CD14-positive monocyte (primary cell): ENCODE results near the gene SPAG16. TPM values are rescaled to one million over a fixed set of nuclear protein-coding genes. Genes with fewer than 3 reads are reported as not detected.

Source experiments
- DNase-seq, 3 donors: peaks; one replicate each; pipeline ENCODE4 v3.0.0-alpha.2; 2011 to 2022
- H2AFZ ChIP-seq: 2 replicates; pipeline ENCODE4 v1.6.0; 2012; ENCODE audit warnings: mild to moderate bottlenecking, low read depth, low read length, inconsistent platforms; ENCODE audit not compliant: insufficient read depth, poor library complexity, severe bottlenecking
- H3K27ac ChIP-seq, 2 donors: 1 replicate in 1 of 2; 2 replicates in 1 of 2; pipeline ENCODE4 v1.5.1; 2012 to 2013; ENCODE audit warnings: low read length in 2 of 2, control low read depth in 1 of 2, inconsistent platforms in 1 of 2, low read depth in 1 of 2, mild to moderate bottlenecking in 1 of 2
- H3K27me3 ChIP-seq, 2 donors: one replicate each; pipeline versions ENCODE4 v1.6.0 to v1.6.1; 2011 to 2013; ENCODE audit warnings: low read length in 2 of 2; ENCODE audit not compliant: control insufficient read depth in 2 of 2, insufficient read depth in 2 of 2
- H3K36me3 ChIP-seq, 2 donors: replicated peaks in 1 of 2; 1 replicate in 1 of 2; 2 replicates in 1 of 2; pipeline versions ENCODE4 v1.5.1 to v1.6.1; 2012 to 2013; ENCODE audit warnings: low read length in 2 of 2, control low read depth in 1 of 2, inconsistent platforms in 1 of 2, mild to moderate bottlenecking in 1 of 2; ENCODE audit not compliant: insufficient read depth in 2 of 2, control insufficient read depth in 1 of 2
- H3K4me1 ChIP-seq, 2 donors: 1 replicate in 1 of 2; 2 replicates in 1 of 2; pipeline versions ENCODE4 v1.5.1 to v1.6.1; 2012 to 2013; ENCODE audit warnings: low read length in 2 of 2, control low read depth in 1 of 2, inconsistent platforms in 1 of 2, mild to moderate bottlenecking in 1 of 2, moderate library complexity in 1 of 2; ENCODE audit not compliant: insufficient read depth in 2 of 2, control insufficient read depth in 1 of 2
- H3K4me2 ChIP-seq: replicated peaks from 2 replicates; pipeline ENCODE3; 2012; ENCODE audit warnings: low read length, moderate library complexity, mild to moderate bottlenecking; ENCODE audit not compliant: poor library complexity, severe bottlenecking; ENCODE audit errors: extremely low read depth
- H3K4me3 ChIP-seq, 3 experiments: fragments of 200-600 bp in 1 of 3; sonication (generic) in 1 of 3; replicated peaks in 1 of 3; 1 replicate in 2 of 3; 2 replicates in 1 of 3; pipeline ENCODE4 v1.5.1; 2011 to 2013; ENCODE audit warnings: low read length in 3 of 3, mild to moderate bottlenecking in 3 of 3, control low read depth in 2 of 3, low read depth in 2 of 3, inconsistent platforms in 1 of 3, moderate library complexity in 1 of 3
- H3K79me2 ChIP-seq: 2 replicates; pipeline ENCODE4 v1.6.0; 2012; ENCODE audit warnings: mild to moderate bottlenecking, control low read depth, inconsistent platforms, low read length, moderate library complexity; ENCODE audit not compliant: insufficient read depth
- H3K9ac ChIP-seq: 2 replicates; pipeline ENCODE4 v1.6.0; 2017; ENCODE audit warnings: low read length, mild to moderate bottlenecking; ENCODE audit not compliant: insufficient read depth, poor library complexity, severe bottlenecking
- H3K9me3 ChIP-seq, 2 donors: replicated peaks in 1 of 2; 1 replicate in 1 of 2; 2 replicates in 1 of 2; pipeline versions ENCODE4 v1.5.1 to v1.6.1; 2012 to 2013; ENCODE audit warnings: low read length in 2 of 2, control low read depth in 1 of 2; ENCODE audit not compliant: control insufficient read depth in 1 of 2, insufficient read depth in 1 of 2
- H4K20me1 ChIP-seq: 2 replicates; pipeline ENCODE4 v1.6.0; 2012; ENCODE audit warnings: mild to moderate bottlenecking, low read length, control low read depth, moderate library complexity; ENCODE audit not compliant: insufficient read depth
- H3K27ac Mint-ChIP-seq, 7 donors: one replicate each; pipeline ENCODE4 v1.8.0; 2020; ENCODE audit warnings: mild to moderate bottlenecking in 7 of 7, mixed read lengths in 7 of 7, moderate library complexity in 6 of 7, inconsistent platforms in 2 of 7
- H3K27me3 Mint-ChIP-seq, 3 donors: one replicate each; pipeline ENCODE4 v1.8.0; 2021 to 2022; ENCODE audit warnings: low read depth in 3 of 3, mild to moderate bottlenecking in 3 of 3, mixed read lengths in 3 of 3, moderate library complexity in 3 of 3, inconsistent platforms in 1 of 3
- H3K36me3 Mint-ChIP-seq, 2 donors: one replicate each; pipeline ENCODE4 v1.8.0; 2020; ENCODE audit warnings: mixed read lengths in 2 of 2, inconsistent platforms in 1 of 2, mild to moderate bottlenecking in 1 of 2
- H3K4me1 Mint-ChIP-seq: one replicate; pipeline ENCODE4 v1.8.0; 2020; ENCODE audit warnings: mild to moderate bottlenecking, mixed read lengths
- H3K4me3 Mint-ChIP-seq, 2 donors: one replicate each; pipeline ENCODE4 v1.8.0; 2020; ENCODE audit warnings: mild to moderate bottlenecking in 2 of 2, mixed read lengths in 2 of 2, moderate library complexity in 1 of 2
- H3K9me3 Mint-ChIP-seq, 7 donors: one replicate each; pipeline ENCODE4 v1.8.0; 2020 to 2022; ENCODE audit warnings: mixed read lengths in 7 of 7, mild to moderate bottlenecking in 6 of 7, moderate library complexity in 6 of 7, inconsistent platforms in 2 of 7
- WGBS: methylation state at CpG from one replicate; pipeline ENCODE4 v1.1.5; 2013; ENCODE audit warnings: missing lambda C conversion rate; ENCODE audit not compliant: insufficient coverage; 5-methylcytosine and 5-hydroxymethylcytosine counted together
- intact Hi-C, 2 donors: fragments of 100-400 bp; cut with micrococcal nuclease; formaldehyde crosslinking; loops; one replicate each; pipeline versions ENCODE4 v1.15.0 to v1.15.1; 2023
- polyA plus RNA-seq, 3 donors: library from polyadenylated mRNA; depleted of rRNA in 1 of 3; unstranded in 2 of 3; stranded (reverse) in 1 of 3; fragments of 300-500 nt in 2 of 3; fragments of >200 nt in 1 of 3; fragmentation: Illumina TruSeq in 2 of 3; gene quantifications; 1 replicate in 2 of 3; 2 replicates in 1 of 3; pipeline ENCODE4 v1.2.3, GENCODE V29; 2012 to 2021
- TF ChIP-seq, protein P1 (sequence below): fragments of 200-600 bp; IDR thresholded peaks from one replicate; pipeline ENCODE4 v1.8.0; 2022; ENCODE audit warnings: antibody characterized with exemption, mild to moderate bottlenecking

Gene SPAG16
- polyA plus RNA-seq, 3 donors, result 0.12 to 0.30 TPM; not detected in 1

DNA sequence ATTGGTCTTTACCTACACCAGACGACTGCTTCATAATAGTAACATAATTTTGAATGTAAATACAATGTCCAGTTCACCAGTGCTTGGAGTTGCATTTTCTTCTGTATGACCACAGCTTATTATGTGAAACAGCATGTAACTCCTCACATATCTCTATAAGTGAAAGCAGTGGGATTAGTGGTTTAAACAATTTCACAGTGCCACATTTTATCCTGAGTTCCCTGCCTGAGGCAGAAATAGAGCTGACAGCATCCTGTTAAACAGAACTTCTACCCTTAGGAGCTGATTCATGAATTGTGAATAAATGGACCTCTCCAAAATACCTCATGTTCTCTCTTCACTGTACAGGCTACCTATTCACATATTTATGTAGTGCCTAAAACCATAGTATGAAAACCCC is 584.3 kb downstream of the SPAG16 start:
- Histone ChIP-seq H3K36me3 (no peaks in the 10 kb centered on the region), H3K4me1 (no peaks in the 10 kb centered on the region), H3K4me2 (no peak overlapping the region), H4K20me1 (no peaks in the 10 kb centered on the region), H3K27ac (no peak overlapping the region), H3K27me3 (no peaks in the 10 kb centered on the region), H3K9me3 (no peaks in the 10 kb centered on the region), H2AFZ (no peak overlapping the region), H3K9ac (no peak overlapping the region), H3K79me2 (no peaks in the 10 kb centered on the region), H3K4me3 (no peak overlapping the region)
- no peak for DNase-seq
- peaks cover 0 to 3% (median 0%) of the 10 kb centered on the region in 3 donors for H3K27me3 Mint-ChIP-seq
- H3K27ac Mint-ChIP-seq, result no peak overlapping the region
- TF ChIP-seq, protein P1, sequence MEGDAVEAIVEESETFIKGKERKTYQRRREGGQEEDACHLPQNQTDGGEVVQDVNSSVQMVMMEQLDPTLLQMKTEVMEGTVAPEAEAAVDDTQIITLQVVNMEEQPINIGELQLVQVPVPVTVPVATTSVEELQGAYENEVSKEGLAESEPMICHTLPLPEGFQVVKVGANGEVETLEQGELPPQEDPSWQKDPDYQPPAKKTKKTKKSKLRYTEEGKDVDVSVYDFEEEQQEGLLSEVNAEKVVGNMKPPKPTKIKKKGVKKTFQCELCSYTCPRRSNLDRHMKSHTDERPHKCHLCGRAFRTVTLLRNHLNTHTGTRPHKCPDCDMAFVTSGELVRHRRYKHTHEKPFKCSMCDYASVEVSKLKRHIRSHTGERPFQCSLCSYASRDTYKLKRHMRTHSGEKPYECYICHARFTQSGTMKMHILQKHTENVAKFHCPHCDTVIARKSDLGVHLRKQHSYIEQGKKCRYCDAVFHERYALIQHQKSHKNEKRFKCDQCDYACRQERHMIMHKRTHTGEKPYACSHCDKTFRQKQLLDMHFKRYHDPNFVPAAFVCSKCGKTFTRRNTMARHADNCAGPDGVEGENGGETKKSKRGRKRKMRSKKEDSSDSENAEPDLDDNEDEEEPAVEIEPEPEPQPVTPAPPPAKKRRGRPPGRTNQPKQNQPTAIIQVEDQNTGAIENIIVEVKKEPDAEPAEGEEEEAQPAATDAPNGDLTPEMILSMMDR, result no peak
- no peak overlapping the region for H3K4me3 Mint-ChIP-seq
- peaks cover 0 to 4% (median 0%) of the 10 kb centered on the region in 7 donors for H3K9me3 Mint-ChIP-seq
- intact Hi-C loops, result no loop called here
- no peaks in the 10 kb centered on the region for H3K4me1 Mint-ChIP-seq
- H3K36me3 Mint-ChIP-seq, result no peaks in the 10 kb centered on the region
- no CpG with 5 or more reads among the region's 1 CpG for WGBS

DNA sequence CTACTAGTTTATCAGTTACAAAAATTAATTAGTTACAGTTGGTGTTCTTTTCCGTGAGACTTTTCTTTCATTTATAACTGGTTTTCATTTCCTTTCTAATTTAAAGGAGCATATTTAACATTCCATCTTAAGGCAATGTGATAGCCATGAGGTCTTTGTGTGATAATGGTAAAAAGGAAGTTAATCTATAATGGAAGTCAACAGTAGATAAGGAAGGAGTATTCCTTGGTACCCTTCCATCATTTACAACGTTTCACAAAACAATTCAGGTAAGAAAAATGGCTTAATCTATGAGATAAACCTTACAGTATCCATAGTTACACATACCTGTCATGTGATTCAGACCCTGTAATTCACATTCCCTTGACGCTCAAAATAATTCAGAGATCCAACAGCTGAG is 601.2 kb downstream of the SPAG16 start:
- Histone ChIP-seq H2AFZ (no peak overlapping the region), H3K9ac (no peak overlapping the region), H3K4me1 (no peaks in the 10 kb centered on the region), H3K4me3 (no peak overlapping the region), H3K27ac (no peak overlapping the region), H3K36me3 (no peaks in the 10 kb centered on the region), H3K27me3 (no peaks in the 10 kb centered on the region), H3K4me2 (no peak overlapping the region), H4K20me1 (no peaks in the 10 kb centered on the region), H3K79me2 (no peaks in the 10 kb centered on the region), H3K9me3 (no peaks in the 10 kb centered on the region)
- H3K27ac Mint-ChIP-seq, result no peak overlapping the region
- TF ChIP-seq, protein P1, result no peak
- H3K4me3 Mint-ChIP-seq, result no peak overlapping the region
- no peaks in the 10 kb centered on the region for H3K36me3 Mint-ChIP-seq
- DNase-seq, result no peak
- no peaks in the 10 kb centered on the region for H3K4me1 Mint-ChIP-seq
- no peaks in the 10 kb centered on the region for H3K27me3 Mint-ChIP-seq
- no CpG with 5 or more reads among the region's 3 CpGs for WGBS
- intact Hi-C loops, result no loop called here
- peaks cover 0 to 9% (median 4%) of the 10 kb centered on the region in 7 donors for H3K9me3 Mint-ChIP-seq
